ENCODE measurements around the gene C4orf54. TPM values are rescaled to one million over a fixed set of nuclear protein-coding genes. Genes with fewer than 3 reads are reported as not detected.

C4orf54 gene
- not detected in 2 replicates for total RNA-seq

DNA sequence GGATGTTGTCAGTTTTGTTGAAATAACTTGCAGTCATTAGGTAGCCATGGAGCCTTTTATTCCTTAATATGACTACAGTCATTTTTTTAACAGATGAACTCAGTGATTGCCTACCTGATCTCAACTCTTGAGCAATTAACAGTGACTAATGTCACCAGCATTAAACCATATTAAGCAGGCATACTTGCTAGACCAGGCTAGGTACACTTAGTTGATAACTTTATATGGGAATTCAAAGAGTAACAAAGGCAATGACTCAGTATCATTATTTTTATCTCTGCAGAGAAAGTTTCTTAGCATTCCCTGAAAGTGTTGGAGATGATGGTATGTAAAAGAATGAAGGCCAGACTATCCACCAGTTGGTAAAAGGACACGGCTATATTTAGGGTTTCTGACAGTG lies at the start of gene C4orf54:
Gene C4orf54 (minus strand): TSS at position 31 of the 400 bp plus-strand sequence. CDS start 3,180 bp downstream, outside the sequence.
- H3K4me3 ChIP-seq (ENCODE audit: low read depth, low read length), result no peak within 1 kb of the TSS
- DNase-seq (ENCODE audit: low read depth), result peak; percentile 12
- H3K36me3 ChIP-seq (ENCODE audit: control insufficient read depth, insufficient read depth, low read length), result no peaks in the 10 kb centered on the region
- peaks cover 2% of the 10 kb centered on the region for H3K27me3 ChIP-seq (ENCODE audit: control insufficient read depth, insufficient read depth, low read length)
- no peak for TF ChIP-seq CTCF (IDR thresholded peaks at IDR 0.05; ENCODE audit: insufficient read depth, low read length, poor library complexity, severe bottlenecking)

GRCh38 chr4:99705891-99706290 lies 48.3 kb upstream of the C4orf54 start:
- no peaks in the 10 kb centered on the region for H3K27me3 ChIP-seq (ENCODE audit: control insufficient read depth, insufficient read depth, low read length)
- no peak for TF ChIP-seq CTCF (IDR thresholded peaks at IDR 0.05; ENCODE audit: insufficient read depth, low read length, poor library complexity, severe bottlenecking)
- DNase-seq (ENCODE audit: low read depth), result no peak
- no peak overlapping the region for H3K4me3 ChIP-seq (ENCODE audit: low read depth, low read length)
- no peaks in the 10 kb centered on the region for H3K36me3 ChIP-seq (ENCODE audit: control insufficient read depth, insufficient read depth, low read length)

DNA sequence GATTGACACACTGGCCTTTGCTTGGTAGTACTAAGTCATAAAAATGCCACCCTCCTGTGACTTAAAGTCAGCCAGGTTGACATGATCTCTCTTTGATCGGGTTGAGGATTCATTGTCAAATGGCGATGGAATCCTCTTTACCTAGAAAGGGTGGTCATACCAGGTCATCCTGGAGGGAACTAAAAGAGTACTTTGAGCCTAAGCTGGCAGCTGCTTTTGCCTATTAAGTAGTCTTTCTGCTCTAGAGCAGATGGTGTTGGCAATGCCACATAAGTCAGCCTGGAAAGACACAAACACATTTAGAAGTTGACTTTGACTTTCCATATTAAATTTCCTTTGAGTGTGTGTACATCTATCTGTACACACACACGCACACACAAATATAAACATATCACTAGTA lies 39.2 kb upstream of the C4orf54 start:
- no peak for TF ChIP-seq CTCF (IDR thresholded peaks at IDR 0.05; ENCODE audit: insufficient read depth, low read length, poor library complexity, severe bottlenecking)
- Histone ChIP-seq H3K27me3 (ENCODE audit: control insufficient read depth, insufficient read depth, low read length) (no peaks in the 10 kb centered on the region), H3K36me3 (ENCODE audit: control insufficient read depth, insufficient read depth, low read length) (no peaks in the 10 kb centered on the region), H3K4me3 (ENCODE audit: low read depth, low read length) (no peak overlapping the region)
- no peak for DNase-seq (ENCODE audit: low read depth)

- no peaks in the 10 kb centered on the region for H3K27me3 ChIP-seq (ENCODE audit: control insufficient read depth, insufficient read depth, low read length)
- no peak for TF ChIP-seq CTCF (IDR thresholded peaks at IDR 0.05; ENCODE audit: insufficient read depth, low read length, poor library complexity, severe bottlenecking)
- H3K4me3 ChIP-seq (ENCODE audit: low read depth, low read length), result no peak overlapping the region
- no peak for DNase-seq (ENCODE audit: low read depth)
- no peaks in the 10 kb centered on the region for H3K36me3 ChIP-seq (ENCODE audit: control insufficient read depth, insufficient read depth, low read length)
Observed at GRCh38 chr4:99693140-99693539, 35.5 kb upstream of the C4orf54 start.

GRCh38 chr4:99690990-99691389 lies 33.4 kb upstream of the C4orf54 start:
- no peak for TF ChIP-seq CTCF (IDR thresholded peaks at IDR 0.05; ENCODE audit: insufficient read depth, low read length, poor library complexity, severe bottlenecking)
- Histone ChIP-seq H3K36me3 (ENCODE audit: control insufficient read depth, insufficient read depth, low read length) (no peaks in the 10 kb centered on the region), H3K4me3 (ENCODE audit: low read depth, low read length) (no peak overlapping the region), H3K27me3 (ENCODE audit: control insufficient read depth, insufficient read depth, low read length) (no peaks in the 10 kb centered on the region)
- no peak for DNase-seq (ENCODE audit: low read depth)

DNA sequence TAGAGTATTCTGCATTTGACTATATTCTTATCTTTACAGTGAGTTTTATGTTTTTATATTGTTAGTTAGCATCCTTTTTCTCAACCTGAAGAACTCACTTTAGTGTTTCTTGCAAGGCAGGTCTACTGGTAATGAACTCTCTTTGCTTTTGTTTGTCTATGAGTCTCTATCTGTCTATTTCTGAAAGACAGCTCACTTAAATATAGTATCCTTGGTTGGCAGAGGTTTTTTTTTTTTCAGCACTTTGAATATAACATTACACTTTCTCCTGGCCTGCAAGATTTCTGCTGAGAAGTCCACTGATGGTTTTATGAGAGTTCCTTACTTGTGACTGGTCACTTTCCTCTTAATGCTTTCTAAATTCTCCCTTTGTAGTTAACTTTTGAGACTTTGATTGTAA lies 32.8 kb upstream of the C4orf54 start:
- no peak for DNase-seq (ENCODE audit: low read depth)
- no peaks in the 10 kb centered on the region for H3K27me3 ChIP-seq (ENCODE audit: control insufficient read depth, insufficient read depth, low read length)
- H3K4me3 ChIP-seq (ENCODE audit: low read depth, low read length), result no peak overlapping the region
- H3K36me3 ChIP-seq (ENCODE audit: control insufficient read depth, insufficient read depth, low read length), result no peaks in the 10 kb centered on the region
- no peak for TF ChIP-seq CTCF (IDR thresholded peaks at IDR 0.05; ENCODE audit: insufficient read depth, low read length, poor library complexity, severe bottlenecking)

Data from kidney epithelial cell (primary cell).